SU-DHL-6 (cell line): ENCODE results near the gene ABR.

Experiments used
- EZH2phosphoT487 ChIP-seq: fragments of 200-600 bp; sonication (generic), shearing (Covaris generic); conservative IDR thresholded peaks from 2 replicates; pipeline ENCODE4 v1.6.1; 2018; ENCODE audit warnings: mild to moderate bottlenecking, antibody characterized with exemption, low read length, moderate library complexity, mixed read lengths
- TF ChIP-seq, protein P1 (sequence below): fragments of 200-600 bp; sonication (generic); IDR thresholded peaks from one replicate; pipeline ENCODE4 v1.5.1; 2017; ENCODE audit warnings: antibody characterized with exemption, mild to moderate bottlenecking, low read length, moderate library complexity; ENCODE audit not compliant: insufficient read depth, poor library complexity, severe bottlenecking

DNA sequence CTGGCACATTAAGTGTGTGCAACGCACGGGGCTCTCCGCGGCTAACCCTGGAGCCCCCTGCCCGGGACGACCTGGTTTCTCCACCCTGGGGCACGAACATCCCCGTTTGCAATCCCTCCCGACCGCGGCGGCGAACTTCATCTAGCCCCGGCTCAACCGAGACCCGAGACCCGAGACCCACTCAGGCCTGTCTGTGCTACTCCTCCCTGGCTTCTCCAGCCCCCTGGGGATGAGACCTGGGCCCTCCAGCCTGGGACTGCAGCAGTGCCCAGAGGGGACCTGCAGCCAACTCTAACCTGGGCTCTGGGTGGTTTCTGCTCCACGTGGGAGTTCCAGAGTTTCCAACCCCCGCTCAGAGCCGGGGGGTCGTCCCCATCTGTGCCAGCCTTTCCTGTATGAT lies 109.4 kb downstream of the ABR start:
- TF ChIP-seq, protein P1, sequence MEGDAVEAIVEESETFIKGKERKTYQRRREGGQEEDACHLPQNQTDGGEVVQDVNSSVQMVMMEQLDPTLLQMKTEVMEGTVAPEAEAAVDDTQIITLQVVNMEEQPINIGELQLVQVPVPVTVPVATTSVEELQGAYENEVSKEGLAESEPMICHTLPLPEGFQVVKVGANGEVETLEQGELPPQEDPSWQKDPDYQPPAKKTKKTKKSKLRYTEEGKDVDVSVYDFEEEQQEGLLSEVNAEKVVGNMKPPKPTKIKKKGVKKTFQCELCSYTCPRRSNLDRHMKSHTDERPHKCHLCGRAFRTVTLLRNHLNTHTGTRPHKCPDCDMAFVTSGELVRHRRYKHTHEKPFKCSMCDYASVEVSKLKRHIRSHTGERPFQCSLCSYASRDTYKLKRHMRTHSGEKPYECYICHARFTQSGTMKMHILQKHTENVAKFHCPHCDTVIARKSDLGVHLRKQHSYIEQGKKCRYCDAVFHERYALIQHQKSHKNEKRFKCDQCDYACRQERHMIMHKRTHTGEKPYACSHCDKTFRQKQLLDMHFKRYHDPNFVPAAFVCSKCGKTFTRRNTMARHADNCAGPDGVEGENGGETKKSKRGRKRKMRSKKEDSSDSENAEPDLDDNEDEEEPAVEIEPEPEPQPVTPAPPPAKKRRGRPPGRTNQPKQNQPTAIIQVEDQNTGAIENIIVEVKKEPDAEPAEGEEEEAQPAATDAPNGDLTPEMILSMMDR: no peak
- TF ChIP-seq EZH2phosphoT487: no peak
